Activated CD8-positive, alpha-beta T cell treated with anti-CD3 and anti-CD28 coated beads for 36 hours (primary cell): Measurements from ENCODE around the gene RAB3GAP2. TPM values are rescaled to one million over a fixed set of nuclear protein-coding genes. Genes with fewer than 3 reads are reported as not detected.
A peak's percentile ranks its signal among the peaks of the same experiment; 100 is the strongest.
"Not testable (repeated sequence)": the region's sequence is repeated elsewhere in the genome, so short reads cannot be mapped to it uniquely, and the experiment has no call there.

Experiments used
- ATAC-seq: fragments of 200-7000 bp; cut with Tn5 transposase; one replicate; pipeline ENCODE4 v1.10.0; 2021; ENCODE audit warnings: mild to moderate bottlenecking, moderate library complexity
- CTCF ChIA-PET: fragments of 350-600 bp; sonication (Branson Sonifier 250); formaldehyde crosslinking; loops from one replicate; lab custom pipeline; 2021; ENCODE audit warnings: antibody characterized with exemption; lab: Charles Lee
- POLR2A ChIA-PET: fragments of 350-600 bp; sonication (Branson Sonifier 250); formaldehyde crosslinking; loops from one replicate; lab custom pipeline; 2021; ENCODE audit warnings: antibody characterized with exemption; lab: Charles Lee
- DNase-seq: peaks from one replicate; pipeline ENCODE4 v3.0.0-alpha.2; 2020
- H3K27ac Mint-ChIP-seq: one replicate; pipeline ENCODE4 v1.8.0; 2021; ENCODE audit warnings: mild to moderate bottlenecking, mixed read lengths
- H3K27me3 Mint-ChIP-seq: one replicate; pipeline ENCODE4 v1.8.0; 2021; ENCODE audit warnings: mixed read lengths
- H3K36me3 Mint-ChIP-seq: one replicate; pipeline ENCODE4 v1.8.0; 2021; ENCODE audit warnings: low read depth, mixed read lengths
- H3K4me1 Mint-ChIP-seq: one replicate; pipeline ENCODE4 v1.8.0; 2021; ENCODE audit warnings: low read depth, mixed read lengths
- H3K4me3 Mint-ChIP-seq: one replicate; pipeline ENCODE4 v1.8.0; 2021; ENCODE audit warnings: mild to moderate bottlenecking, moderate library complexity, mixed read lengths
- H3K9me3 Mint-ChIP-seq: one replicate; pipeline ENCODE4 v1.8.0; 2021; ENCODE audit warnings: mixed read lengths
- intact Hi-C: fragments of 100-400 bp; cut with micrococcal nuclease; formaldehyde crosslinking; loops from one replicate; pipeline ENCODE4 v1.10.0; 2022
- total RNA-seq, 2 experiments: library from RNA; stranded (reverse); gene quantifications; one replicate each; pipeline ENCODE4 v1.2.3, GENCODE V29; 2021
- TF ChIP-seq, protein P1 (sequence below): fragments of 200-600 bp; IDR thresholded peaks from one replicate; pipeline ENCODE4 v1.8.0; 2022; ENCODE audit warnings: antibody characterized with exemption, mild to moderate bottlenecking

The RAB3GAP2 gene
- total RNA-seq, 2 experiments from 2014 or later: 50.6 to 53.5 TPM

DNA sequence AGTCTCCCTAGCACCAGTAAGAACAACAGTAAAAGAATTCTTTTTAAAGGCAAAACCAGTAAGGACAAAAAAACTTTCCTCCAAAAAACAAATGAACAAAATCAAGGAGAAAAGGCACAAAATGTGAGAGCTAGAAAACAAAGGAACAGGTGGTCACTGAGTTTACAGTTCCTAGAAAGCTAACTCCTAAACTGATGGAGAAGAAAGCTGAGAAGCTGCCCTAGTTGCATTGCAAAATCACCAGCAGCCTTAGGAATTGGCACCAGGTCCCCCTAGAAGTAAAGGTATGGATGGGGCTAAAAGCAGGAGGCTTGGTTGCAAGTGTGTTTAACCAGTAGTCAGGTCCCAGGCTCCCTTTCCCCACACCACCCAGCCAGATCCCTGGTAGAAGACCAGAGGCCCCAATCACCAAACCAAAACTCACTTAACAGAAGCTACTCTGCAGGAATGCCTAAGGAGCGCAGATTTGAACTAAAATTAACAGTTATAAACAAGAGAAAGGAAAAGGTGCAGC is 47.6 kb downstream of the RAB3GAP2 start:
- Mint-ChIP-seq H3K27ac (no peak overlapping the region), H3K27me3 (no peaks in the 10 kb centered on the region), H3K4me1 (peaks cover 65% of the 10 kb centered on the region), H3K36me3 (peaks cover 34% of the 10 kb centered on the region), H3K4me3 (no peak overlapping the region), H3K9me3 (no peaks in the 10 kb centered on the region)
- DNase-seq (no peak), ATAC-seq (no peak)
- ChIA-PET POLR2A (no interaction called here), CTCF (interaction anchor here (0.8 to 1.3 kb wide), 2 partner anchors 12 to 16 kb away, joined by 3 to 4 read pairs; no protein-coding TSS in a partner anchor)
- TF ChIP-seq, protein P1, sequence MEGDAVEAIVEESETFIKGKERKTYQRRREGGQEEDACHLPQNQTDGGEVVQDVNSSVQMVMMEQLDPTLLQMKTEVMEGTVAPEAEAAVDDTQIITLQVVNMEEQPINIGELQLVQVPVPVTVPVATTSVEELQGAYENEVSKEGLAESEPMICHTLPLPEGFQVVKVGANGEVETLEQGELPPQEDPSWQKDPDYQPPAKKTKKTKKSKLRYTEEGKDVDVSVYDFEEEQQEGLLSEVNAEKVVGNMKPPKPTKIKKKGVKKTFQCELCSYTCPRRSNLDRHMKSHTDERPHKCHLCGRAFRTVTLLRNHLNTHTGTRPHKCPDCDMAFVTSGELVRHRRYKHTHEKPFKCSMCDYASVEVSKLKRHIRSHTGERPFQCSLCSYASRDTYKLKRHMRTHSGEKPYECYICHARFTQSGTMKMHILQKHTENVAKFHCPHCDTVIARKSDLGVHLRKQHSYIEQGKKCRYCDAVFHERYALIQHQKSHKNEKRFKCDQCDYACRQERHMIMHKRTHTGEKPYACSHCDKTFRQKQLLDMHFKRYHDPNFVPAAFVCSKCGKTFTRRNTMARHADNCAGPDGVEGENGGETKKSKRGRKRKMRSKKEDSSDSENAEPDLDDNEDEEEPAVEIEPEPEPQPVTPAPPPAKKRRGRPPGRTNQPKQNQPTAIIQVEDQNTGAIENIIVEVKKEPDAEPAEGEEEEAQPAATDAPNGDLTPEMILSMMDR: no peak
- intact Hi-C loops: no loop called here

DNA sequence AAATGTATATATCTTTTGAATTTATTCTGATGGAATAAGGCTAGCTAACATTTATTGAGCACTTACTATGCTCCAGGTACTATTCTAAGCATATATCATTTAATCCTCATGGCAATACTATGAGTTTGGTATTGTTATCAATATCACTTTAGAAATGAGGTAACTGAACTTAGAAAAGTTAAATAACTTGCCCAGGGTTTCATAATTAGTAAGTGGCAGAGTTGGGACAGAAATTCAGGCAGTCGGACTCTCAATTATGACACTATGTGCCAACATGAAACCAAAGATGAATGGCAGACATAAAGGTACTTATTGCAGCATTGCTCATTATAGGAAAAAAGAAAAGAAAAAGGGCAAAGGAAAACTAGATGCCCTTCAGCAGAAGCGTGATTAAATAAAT is 48.2 kb downstream of the RAB3GAP2 start:
- intact Hi-C loops: no loop called here
- no peak overlapping the region for H3K27ac Mint-ChIP-seq
- H3K4me3 Mint-ChIP-seq: no peak overlapping the region
- CTCF ChIA-PET: interaction anchor here (1.3 kb wide), 1 partner anchor 16 kb away, joined by 4 read pairs; no protein-coding TSS in a partner anchor
- TF ChIP-seq, protein P1: no peak
- POLR2A ChIA-PET: no interaction called here
- no peaks in the 10 kb centered on the region for H3K27me3 Mint-ChIP-seq
- H3K36me3 Mint-ChIP-seq: peaks cover 34% of the 10 kb centered on the region
- ATAC-seq: peak; percentile 56
- H3K9me3 Mint-ChIP-seq: no peaks in the 10 kb centered on the region
- peaks cover 70% of the 10 kb centered on the region for H3K4me1 Mint-ChIP-seq
- DNase-seq: no peak

DNA sequence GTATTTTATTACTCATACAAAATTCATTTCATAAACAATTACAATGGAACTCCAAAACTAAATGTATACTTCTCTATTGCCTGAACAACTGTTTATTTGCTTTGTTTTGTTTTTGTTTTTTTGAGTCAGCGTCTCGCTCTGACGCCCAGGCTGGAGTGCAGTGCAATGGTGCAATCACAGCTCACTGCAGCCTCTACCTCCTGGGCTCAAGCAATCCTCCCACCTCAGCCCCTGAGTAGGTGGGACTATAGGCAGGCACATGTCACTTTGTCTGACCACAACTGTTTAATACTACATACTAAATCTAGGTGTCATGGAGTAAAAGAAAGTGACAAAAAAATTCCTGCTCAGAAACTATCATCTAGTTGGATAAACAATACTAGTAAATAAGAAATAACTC is 49.3 kb downstream of the RAB3GAP2 start:
- TF ChIP-seq, protein P1: no peak
- DNase-seq (no peak), ATAC-seq (no peak)
- Mint-ChIP-seq H3K4me1 (peaks cover 62% of the 10 kb centered on the region), H3K4me3 (no peak overlapping the region), H3K36me3 (peaks cover 24% of the 10 kb centered on the region), H3K27me3 (no peaks in the 10 kb centered on the region), H3K9me3 (no peaks in the 10 kb centered on the region), H3K27ac (no peak overlapping the region)
- intact Hi-C loops: no loop called here
- CTCF ChIA-PET: no interaction called here
- POLR2A ChIA-PET: no interaction called here

DNA sequence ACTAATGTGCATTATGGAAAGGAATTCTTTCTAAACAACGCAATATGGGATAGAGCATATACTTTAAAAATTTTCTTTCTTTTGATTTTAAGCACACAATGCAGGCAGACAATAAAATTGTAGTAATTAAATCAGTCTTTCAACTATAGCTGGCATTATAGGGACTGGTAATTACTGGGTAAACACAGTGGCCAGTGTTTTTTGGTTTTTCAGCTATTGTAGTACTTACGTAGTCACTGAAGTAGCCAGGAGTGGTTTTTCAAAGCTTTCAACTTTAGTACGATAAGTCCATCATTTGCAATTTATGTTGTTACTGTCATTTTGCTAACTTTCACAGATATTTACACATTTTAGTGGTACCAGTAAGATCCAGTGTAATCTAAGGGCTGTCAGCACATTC is 50.6 kb downstream of the RAB3GAP2 start:
- no peaks in the 10 kb centered on the region for H3K9me3 Mint-ChIP-seq
- POLR2A ChIA-PET: interaction anchor here (0.6 kb wide), 1 partner anchor 51 kb away, joined by 3 read pairs; the partner anchor contains the start of gene RAB3GAP2
- CTCF ChIA-PET: interaction anchor here (1.2 kb wide), 1 partner anchor 555 kb away, joined by 3 read pairs; no protein-coding TSS in a partner anchor
- no peak overlapping the region for H3K4me3 Mint-ChIP-seq
- H3K27ac Mint-ChIP-seq: no peak overlapping the region
- TF ChIP-seq, protein P1: no peak
- peaks cover 17% of the 10 kb centered on the region for H3K36me3 Mint-ChIP-seq
- intact Hi-C loops: no loop called here
- H3K27me3 Mint-ChIP-seq: no peaks in the 10 kb centered on the region
- H3K4me1 Mint-ChIP-seq: peaks cover 59% of the 10 kb centered on the region
- no peak for ATAC-seq
- no peak for DNase-seq

DNA sequence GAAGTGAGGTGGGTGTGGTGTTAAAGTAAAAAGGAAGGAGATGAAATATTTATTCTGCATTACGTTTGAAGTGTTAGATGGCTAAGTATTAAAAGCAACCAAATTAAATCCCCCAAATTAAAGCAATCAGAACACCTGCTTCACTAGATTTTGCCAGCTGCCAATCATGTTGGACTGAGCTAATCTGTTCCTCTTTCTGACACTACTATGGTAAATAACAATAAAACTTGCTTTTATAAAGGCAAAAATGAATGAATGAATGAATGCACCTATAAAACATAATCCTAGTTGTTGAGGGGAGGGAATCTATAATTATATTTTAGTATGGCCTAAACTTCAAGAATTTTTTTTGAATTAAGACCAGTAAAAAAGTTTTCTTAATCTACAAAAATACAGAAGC is 51.0 kb downstream of the RAB3GAP2 start:
- ATAC-seq (no peak), DNase-seq (no peak)
- no peak overlapping the region for H3K4me3 Mint-ChIP-seq
- H3K27me3 Mint-ChIP-seq: no peaks in the 10 kb centered on the region
- H3K4me1 Mint-ChIP-seq: peaks cover 56% of the 10 kb centered on the region
- no peak overlapping the region for H3K27ac Mint-ChIP-seq
- ChIA-PET POLR2A (no interaction called here), CTCF (interaction anchor here (1.2 kb wide), 1 partner anchor 555 kb away, joined by 3 read pairs; no protein-coding TSS in a partner anchor)
- intact Hi-C loops: no loop called here
- no peaks in the 10 kb centered on the region for H3K9me3 Mint-ChIP-seq
- peaks cover 17% of the 10 kb centered on the region for H3K36me3 Mint-ChIP-seq
- TF ChIP-seq, protein P1: no peak

DNA sequence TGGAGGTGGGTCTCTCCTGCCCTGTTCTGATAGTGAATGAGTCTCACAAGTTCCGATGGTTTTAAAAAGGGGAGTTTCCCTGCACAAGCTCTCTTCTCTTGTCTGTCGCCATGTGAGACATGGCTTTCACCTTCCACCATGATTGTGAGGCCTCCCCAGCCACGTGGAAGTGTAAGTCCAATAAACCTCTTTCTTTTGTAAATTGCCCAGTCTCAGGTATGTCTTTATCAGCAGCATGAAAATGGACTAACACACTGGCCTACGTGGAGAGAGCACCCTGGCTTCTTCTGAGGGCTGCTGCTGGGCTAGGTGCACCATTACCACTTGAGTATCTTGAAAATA is 51.6 kb downstream of the RAB3GAP2 start:
- H3K27me3 Mint-ChIP-seq, DNase-seq, H3K4me3 Mint-ChIP-seq, intact Hi-C loops, H3K27ac Mint-ChIP-seq, H3K9me3 Mint-ChIP-seq, ATAC-seq, POLR2A ChIA-PET: not testable (repeated sequence)
- CTCF ChIA-PET: interaction anchor here (1.2 kb wide), 1 partner anchor 556 kb away, joined by 3 read pairs; no protein-coding TSS in a partner anchor
- peaks cover 54% of the 10 kb centered on the region for H3K4me1 Mint-ChIP-seq
- H3K36me3 Mint-ChIP-seq: peaks cover 16% of the 10 kb centered on the region
